BLaER1 treated with 17β-estradiol and CSF1 and Interleukin-3, amounts not matched to agents 10 nM and 100 nM (cell line): ENCODE results near the gene SPEG.
A peak's percentile ranks its signal among the peaks of the same experiment; 100 is the strongest.

Experiments
- H3K27ac ChIP-seq, 11 experiments: shearing (Covaris generic); formaldehyde crosslinking; 2 replicates each; pipeline ENCODE4 v1.8.1; 2022
- H3K27me3 ChIP-seq, 11 experiments: shearing (Covaris generic); formaldehyde crosslinking; 2 replicates each; pipeline ENCODE4 v1.8.1; 2022
- H3K36me3 ChIP-seq, 11 experiments: shearing (Covaris generic); formaldehyde crosslinking; 2 replicates each; pipeline ENCODE4 v1.8.1; 2022
- H3K4me1 ChIP-seq, 10 experiments: shearing (Covaris generic); formaldehyde crosslinking; 2 replicates each; pipeline ENCODE4 v1.8.1; 2022
- H3K4me2 ChIP-seq, 11 experiments: shearing (Covaris generic); formaldehyde crosslinking; 2 replicates each; pipeline ENCODE4 v1.8.1; 2022
- H3K4me3 ChIP-seq, 10 experiments: shearing (Covaris generic); formaldehyde crosslinking; 2 replicates each; pipeline ENCODE4 v1.8.1; 2022
- H3K9ac ChIP-seq, 11 experiments: shearing (Covaris generic); formaldehyde crosslinking; 2 replicates each; pipeline ENCODE4 v1.8.1; 2022
- H3K9me3 ChIP-seq, 11 experiments: shearing (Covaris generic); formaldehyde crosslinking; replicated peaks in 1 of 11; 2 replicates each; pipeline ENCODE4 v1.8.1; 2022
- H4K20me1 ChIP-seq, 11 experiments: shearing (Covaris generic); formaldehyde crosslinking; 2 replicates each; pipeline ENCODE4 v1.8.1; 2022
- Cebpa-rat ChIP-seq, 11 experiments: shearing (Covaris generic); IDR thresholded peaks; 2 replicates each; pipeline ENCODE4 v1.8.1; 2022

Gene SPEG

GRCh38 chr2:219442256-219443015, 7.8 kb downstream of the SPEG start:
- no peak for TF ChIP-seq Cebpa-rat (IDR thresholded peaks at IDR 0.05)
- Histone ChIP-seq H3K4me1 (peaks cover 0 to 44% (median 29%) of the 10 kb centered on the region in 10 experiments; a peak in 16 of 20 replicates), H3K36me3 (no peaks in the 10 kb centered on the region), H3K9me3 (no peaks in the 10 kb centered on the region), H3K27me3 (peaks cover 5 to 30% (median 11%) of the 10 kb centered on the region in 11 experiments), H3K4me2 (peak overlapping the region; percentile 74 to 86 (median 80)), H3K9ac (peak overlapping the region in 10 of 11 experiments; percentile 60 to 76 (median 68); a peak in 18 of 22 replicates), H4K20me1 (peaks cover 0 to 10% (median 0%) of the 10 kb centered on the region in 11 experiments; a peak in 5 of 22 replicates), H3K27ac (no peak overlapping the region; a peak in 1 of 22 replicates), H3K4me3 (peak overlapping the region; percentile 48 to 73 (median 62))

GRCh38 chr2:219443016-219443696, 8.5 kb downstream of the SPEG start:
- Histone ChIP-seq H3K36me3 (no peaks in the 10 kb centered on the region), H3K27ac (no peak overlapping the region), H3K9ac (no peak overlapping the region), H3K27me3 (peaks cover 12 to 37% (median 18%) of the 10 kb centered on the region in 11 experiments), H3K4me2 (peak overlapping the region in 9 of 11 experiments; percentile 74 to 86 (median 81); a peak in 14 of 22 replicates), H4K20me1 (peaks cover 0 to 16% (median 4%) of the 10 kb centered on the region in 11 experiments; a peak in 14 of 22 replicates), H3K9me3 (no peaks in the 10 kb centered on the region), H3K4me1 (peaks cover 0 to 46% (median 32%) of the 10 kb centered on the region in 10 experiments; a peak in 17 of 20 replicates), H3K4me3 (no peak overlapping the region)
- TF ChIP-seq Cebpa-rat (IDR thresholded peaks at IDR 0.05), result no peak

- Histone ChIP-seq H3K4me3 (no peak overlapping the region), H3K27ac (no peak overlapping the region), H3K36me3 (no peaks in the 10 kb centered on the region), H4K20me1 (peaks cover 0 to 21% (median 7%) of the 10 kb centered on the region in 11 experiments; a peak in 14 of 22 replicates), H3K27me3 (peaks cover 17 to 42% (median 23%) of the 10 kb centered on the region in 11 experiments), H3K9ac (no peak overlapping the region), H3K4me2 (peak overlapping the region in 2 of 11 experiments; percentile 81 to 84; a peak in 2 of 22 replicates), H3K4me1 (peaks cover 5 to 51% (median 37%) of the 10 kb centered on the region in 10 experiments; a peak in 18 of 20 replicates), H3K9me3 (no peaks in the 10 kb centered on the region)
- TF ChIP-seq Cebpa-rat (IDR thresholded peaks at IDR 0.05), result no peak
Observed at GRCh38 chr2:219443697-219444023, 9.0 kb downstream of the SPEG start.

GRCh38 chr2:219444566-219445091, 10.0 kb downstream of the SPEG start:
- peaks cover 0 to 31% (median 16%) of the 10 kb centered on the region in 11 experiments; a peak in 15 of 22 replicates for H4K20me1 ChIP-seq
- H3K4me1 ChIP-seq, result peaks cover 11 to 60% (median 43%) of the 10 kb centered on the region in 10 experiments; a peak in 18 of 20 replicates
- H3K4me2 ChIP-seq, result peak overlapping the region in 8 of 11 experiments; percentile 15 to 80 (median 71); a peak in 12 of 22 replicates
- no peaks in the 10 kb centered on the region for H3K9me3 ChIP-seq
- TF ChIP-seq Cebpa-rat (IDR thresholded peaks at IDR 0.05), result no peak
- peaks cover 27 to 52% (median 32%) of the 10 kb centered on the region in 11 experiments for H3K27me3 ChIP-seq
- no peak overlapping the region for H3K9ac ChIP-seq
- H3K4me3 ChIP-seq, result no peak overlapping the region
- H3K27ac ChIP-seq, result no peak overlapping the region
- H3K36me3 ChIP-seq, result no peaks in the 10 kb centered on the region

- Histone ChIP-seq H3K9me3 (no peaks in the 10 kb centered on the region), H4K20me1 (peaks cover 0 to 33% (median 18%) of the 10 kb centered on the region in 11 experiments; a peak in 15 of 22 replicates), H3K4me3 (no peak overlapping the region), H3K27me3 (peaks cover 33 to 58% (median 38%) of the 10 kb centered on the region in 11 experiments), H3K36me3 (no peaks in the 10 kb centered on the region), H3K4me2 (peak overlapping the region in 8 of 11 experiments; percentile 65 to 80 (median 74); a peak in 14 of 22 replicates), H3K4me1 (peaks cover 11 to 60% (median 43%) of the 10 kb centered on the region in 10 experiments; a peak in 18 of 20 replicates), H3K9ac (no peak overlapping the region), H3K27ac (no peak overlapping the region)
- no peak for TF ChIP-seq Cebpa-rat (IDR thresholded peaks at IDR 0.05)
Observed at GRCh38 chr2:219445220-219445640, 10.6 kb downstream of the SPEG start.

GRCh38 chr2:219446101-219446504, 11.5 kb downstream of the SPEG start:
- Histone ChIP-seq H3K27me3 (peaks cover 39 to 63% (median 47%) of the 10 kb centered on the region in 11 experiments), H3K9ac (peak overlapping the region in 3 of 11 experiments; percentile 10 to 18 (median 10); a peak in 1 of 22 replicates), H4K20me1 (peaks cover 0 to 33% (median 18%) of the 10 kb centered on the region in 11 experiments; a peak in 16 of 22 replicates), H3K27ac (no peak overlapping the region), H3K9me3 (no peaks in the 10 kb centered on the region), H3K4me1 (peaks cover 11 to 59% (median 42%) of the 10 kb centered on the region in 10 experiments; a peak in 18 of 20 replicates), H3K36me3 (no peaks in the 10 kb centered on the region), H3K4me3 (no peak overlapping the region), H3K4me2 (peak overlapping the region in 9 of 11 experiments; percentile 39 to 80 (median 73); a peak in 17 of 22 replicates)
- TF ChIP-seq Cebpa-rat (IDR thresholded peaks at IDR 0.05), result no peak

- no peak for TF ChIP-seq Cebpa-rat (IDR thresholded peaks at IDR 0.05)
- Histone ChIP-seq H3K9ac (peak overlapping the region in 1 of 11 experiments; percentile 10; a peak in 1 of 22 replicates), H3K4me2 (peak overlapping the region in 9 of 11 experiments; percentile 39 to 80 (median 73); a peak in 16 of 22 replicates), H3K36me3 (no peaks in the 10 kb centered on the region), H3K27ac (no peak overlapping the region), H3K9me3 (no peaks in the 10 kb centered on the region), H4K20me1 (peaks cover 0 to 33% (median 18%) of the 10 kb centered on the region in 11 experiments; a peak in 16 of 22 replicates), H3K27me3 (peaks cover 39 to 61% (median 48%) of the 10 kb centered on the region in 11 experiments), H3K4me1 (peaks cover 11 to 53% (median 37%) of the 10 kb centered on the region in 10 experiments; a peak in 18 of 20 replicates), H3K4me3 (no peak overlapping the region)
Observed at GRCh38 chr2:219446689-219447088, 12.0 kb downstream of the SPEG start.

- no peak overlapping the region for H3K9ac ChIP-seq
- peaks cover 39 to 61% (median 50%) of the 10 kb centered on the region in 11 experiments for H3K27me3 ChIP-seq
- no peak overlapping the region for H3K27ac ChIP-seq
- no peak overlapping the region for H3K4me3 ChIP-seq
- no peaks in the 10 kb centered on the region for H3K9me3 ChIP-seq
- H3K36me3 ChIP-seq, result no peaks in the 10 kb centered on the region
- no peak overlapping the region for H3K4me2 ChIP-seq
- H3K4me1 ChIP-seq, result peaks cover 11 to 53% (median 37%) of the 10 kb centered on the region in 10 experiments; a peak in 18 of 20 replicates
- TF ChIP-seq Cebpa-rat (IDR thresholded peaks at IDR 0.05), result no peak
- H4K20me1 ChIP-seq, result peaks cover 0 to 33% (median 18%) of the 10 kb centered on the region in 11 experiments; a peak in 16 of 22 replicates
Observed at GRCh38 chr2:219447242-219448098, 12.8 kb downstream of the SPEG start.
